Ishikawa (cell line): ENCODE measurements around the gene ACVR1B.

Experiments
- CEBPB ChIP-seq: IDR thresholded peaks from 2 replicates; pipeline ENCODE4 v1.6.1; 2012
- CREB1 ChIP-seq: IDR thresholded peaks from 2 replicates; pipeline ENCODE4 v1.6.1; 2012; ENCODE audit warnings: low read depth
- EGR1 ChIP-seq: IDR thresholded peaks from 2 replicates; pipeline ENCODE4 v1.6.1; 2012
- EP300 ChIP-seq: IDR thresholded peaks from 2 replicates; pipeline ENCODE4 v1.6.1; 2012; ENCODE audit warnings: borderline replicate concordance
- FOXM1 ChIP-seq: IDR thresholded peaks from 2 replicates; pipeline ENCODE4 v1.6.1; 2012; ENCODE audit warnings: low read depth, borderline replicate concordance
- MAX ChIP-seq: IDR thresholded peaks from 2 replicates; pipeline ENCODE4 v1.6.1; 2012
- NFIC ChIP-seq: IDR thresholded peaks from 2 replicates; pipeline ENCODE4 v1.6.1; 2012
- RAD21 ChIP-seq: IDR thresholded peaks from 2 replicates; pipeline ENCODE4 v1.6.1; 2012; ENCODE audit warnings: low read depth
- TAF1 ChIP-seq: IDR thresholded peaks from 2 replicates; pipeline ENCODE4 v1.6.1; 2012; ENCODE audit warnings: low read depth, mild to moderate bottlenecking
- TCF12 ChIP-seq: IDR thresholded peaks from 2 replicates; pipeline ENCODE4 v1.6.1; 2012; ENCODE audit warnings: low read depth
- TEAD4 ChIP-seq: IDR thresholded peaks from 2 replicates; pipeline ENCODE4 v1.6.1; 2012
- USF1 ChIP-seq: IDR thresholded peaks from 2 replicates; pipeline ENCODE4 v1.6.1; 2012
- YY1 ChIP-seq: IDR thresholded peaks from 2 replicates; pipeline ENCODE4 v1.6.1; 2012; ENCODE audit warnings: low read depth
- ZBTB7A ChIP-seq: IDR thresholded peaks from 2 replicates; pipeline ENCODE4 v1.6.1; 2012; ENCODE audit warnings: low read depth
- TF ChIP-seq, protein P1 (sequence below): IDR thresholded peaks from 2 replicates; pipeline ENCODE4 v1.6.1; 2012; ENCODE audit warnings: low read depth, mild to moderate bottlenecking

The ACVR1B gene

DNA sequence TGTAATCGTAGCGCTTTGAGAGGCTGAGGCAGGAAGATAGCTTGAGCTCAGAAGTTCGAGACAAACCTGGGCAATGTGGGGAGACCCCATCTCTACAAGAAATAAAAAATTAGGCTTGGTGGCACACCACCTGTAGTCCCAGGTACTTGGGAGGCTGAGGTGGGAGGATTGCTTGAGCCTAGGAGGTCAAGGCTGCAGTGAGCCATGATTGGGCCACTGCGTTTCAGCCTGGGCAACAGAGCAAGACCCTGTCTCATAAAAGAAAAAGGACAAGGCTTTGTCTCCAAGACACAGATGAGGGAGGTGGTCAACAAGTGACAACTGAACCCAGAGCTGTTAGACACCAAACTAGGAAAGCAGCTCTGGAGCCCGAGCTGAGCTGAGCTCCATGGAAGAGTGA is 40.7 kb downstream of the ACVR1B start:
- no peak for TF ChIP-seq MAX
- no peak for TF ChIP-seq TEAD4
- no peak for TF ChIP-seq CREB1
- no peak for TF ChIP-seq USF1

DNA sequence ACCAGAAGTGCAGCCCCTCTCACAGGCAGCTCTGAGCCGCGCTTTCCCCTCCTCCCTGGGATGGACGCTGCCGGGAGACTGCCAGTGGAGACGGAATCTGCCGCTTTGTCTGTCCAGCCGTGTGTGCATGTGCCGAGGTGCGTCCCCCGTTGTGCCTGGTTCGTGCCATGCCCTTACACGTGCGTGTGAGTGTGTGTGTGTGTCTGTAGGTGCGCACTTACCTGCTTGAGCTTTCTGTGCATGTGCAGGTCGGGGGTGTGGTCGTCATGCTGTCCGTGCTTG is 43.0 kb downstream of the ACVR1B start:
- no peak for TF ChIP-seq EP300
- TF ChIP-seq ZBTB7A = no peak
- no peak for TF ChIP-seq TEAD4
- no peak for TF ChIP-seq MAX
- TF ChIP-seq TCF12 = no peak
- no peak for TF ChIP-seq TAF1

DNA sequence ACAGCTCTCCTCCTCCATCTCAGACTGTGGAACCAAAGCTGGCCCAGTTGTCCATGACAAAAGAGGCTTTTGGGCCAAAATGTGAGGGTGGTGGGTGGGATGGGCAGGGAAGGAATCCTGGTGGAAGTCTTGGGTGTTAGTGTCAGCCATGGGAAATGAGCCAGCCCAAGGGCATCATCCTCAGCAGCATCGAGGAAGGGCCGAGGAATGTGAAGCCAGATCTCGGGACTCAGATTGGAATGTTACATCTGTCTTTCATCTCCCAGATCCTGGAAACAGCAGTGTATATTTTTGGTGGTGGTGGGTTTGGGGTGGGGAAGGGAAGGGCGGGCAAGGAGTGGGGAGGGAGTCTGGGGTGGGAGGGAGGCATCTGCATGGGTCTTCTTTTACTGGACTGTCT is 43.5 kb downstream of the ACVR1B start:
- TF ChIP-seq TEAD4 (no peak), EGR1 (no peak)

GRCh38 chr12:51997136-51997535 is 45.6 kb downstream of the ACVR1B start:
- TF ChIP-seq RAD21 (no peak), MAX (no peak), CREB1 (no peak), TAF1 (no peak), EGR1 (no peak), NFIC (no peak), CEBPB (no peak), TCF12 (no peak), USF1 (no peak)
- TF ChIP-seq, protein P1, sequence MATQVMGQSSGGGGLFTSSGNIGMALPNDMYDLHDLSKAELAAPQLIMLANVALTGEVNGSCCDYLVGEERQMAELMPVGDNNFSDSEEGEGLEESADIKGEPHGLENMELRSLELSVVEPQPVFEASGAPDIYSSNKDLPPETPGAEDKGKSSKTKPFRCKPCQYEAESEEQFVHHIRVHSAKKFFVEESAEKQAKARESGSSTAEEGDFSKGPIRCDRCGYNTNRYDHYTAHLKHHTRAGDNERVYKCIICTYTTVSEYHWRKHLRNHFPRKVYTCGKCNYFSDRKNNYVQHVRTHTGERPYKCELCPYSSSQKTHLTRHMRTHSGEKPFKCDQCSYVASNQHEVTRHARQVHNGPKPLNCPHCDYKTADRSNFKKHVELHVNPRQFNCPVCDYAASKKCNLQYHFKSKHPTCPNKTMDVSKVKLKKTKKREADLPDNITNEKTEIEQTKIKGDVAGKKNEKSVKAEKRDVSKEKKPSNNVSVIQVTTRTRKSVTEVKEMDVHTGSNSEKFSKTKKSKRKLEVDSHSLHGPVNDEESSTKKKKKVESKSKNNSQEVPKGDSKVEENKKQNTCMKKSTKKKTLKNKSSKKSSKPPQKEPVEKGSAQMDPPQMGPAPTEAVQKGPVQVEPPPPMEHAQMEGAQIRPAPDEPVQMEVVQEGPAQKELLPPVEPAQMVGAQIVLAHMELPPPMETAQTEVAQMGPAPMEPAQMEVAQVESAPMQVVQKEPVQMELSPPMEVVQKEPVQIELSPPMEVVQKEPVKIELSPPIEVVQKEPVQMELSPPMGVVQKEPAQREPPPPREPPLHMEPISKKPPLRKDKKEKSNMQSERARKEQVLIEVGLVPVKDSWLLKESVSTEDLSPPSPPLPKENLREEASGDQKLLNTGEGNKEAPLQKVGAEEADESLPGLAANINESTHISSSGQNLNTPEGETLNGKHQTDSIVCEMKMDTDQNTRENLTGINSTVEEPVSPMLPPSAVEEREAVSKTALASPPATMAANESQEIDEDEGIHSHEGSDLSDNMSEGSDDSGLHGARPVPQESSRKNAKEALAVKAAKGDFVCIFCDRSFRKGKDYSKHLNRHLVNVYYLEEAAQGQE = no peak

- TF ChIP-seq NFIC = no peak
- TF ChIP-seq EGR1 = no peak
- TF ChIP-seq, protein P1 = no peak
Observed at GRCh38 chr12:52003016-52003550, 51.6 kb downstream of the ACVR1B start.

- TF ChIP-seq RAD21 (no peak), TEAD4 (no peak), EGR1 (no peak), TCF12 (no peak), TAF1 (no peak), MAX (no peak), YY1 (no peak), CREB1 (no peak), NFIC (no peak), FOXM1 (no peak), ZBTB7A (no peak), CEBPB (no peak), USF1 (no peak), EP300 (no peak)
- TF ChIP-seq, protein P1 = no peak
Observed at GRCh38 chr12:52003591-52003990, 52.1 kb downstream of the ACVR1B start.
